Measurements from ENCODE around the gene GZMM. TPM values are rescaled to one million over a fixed set of nuclear protein-coding genes. Genes with fewer than 3 reads are reported as not detected.

The GZMM gene
- total RNA-seq, 1 experiment from 2014 or later = 0.59 TPM

DNA sequence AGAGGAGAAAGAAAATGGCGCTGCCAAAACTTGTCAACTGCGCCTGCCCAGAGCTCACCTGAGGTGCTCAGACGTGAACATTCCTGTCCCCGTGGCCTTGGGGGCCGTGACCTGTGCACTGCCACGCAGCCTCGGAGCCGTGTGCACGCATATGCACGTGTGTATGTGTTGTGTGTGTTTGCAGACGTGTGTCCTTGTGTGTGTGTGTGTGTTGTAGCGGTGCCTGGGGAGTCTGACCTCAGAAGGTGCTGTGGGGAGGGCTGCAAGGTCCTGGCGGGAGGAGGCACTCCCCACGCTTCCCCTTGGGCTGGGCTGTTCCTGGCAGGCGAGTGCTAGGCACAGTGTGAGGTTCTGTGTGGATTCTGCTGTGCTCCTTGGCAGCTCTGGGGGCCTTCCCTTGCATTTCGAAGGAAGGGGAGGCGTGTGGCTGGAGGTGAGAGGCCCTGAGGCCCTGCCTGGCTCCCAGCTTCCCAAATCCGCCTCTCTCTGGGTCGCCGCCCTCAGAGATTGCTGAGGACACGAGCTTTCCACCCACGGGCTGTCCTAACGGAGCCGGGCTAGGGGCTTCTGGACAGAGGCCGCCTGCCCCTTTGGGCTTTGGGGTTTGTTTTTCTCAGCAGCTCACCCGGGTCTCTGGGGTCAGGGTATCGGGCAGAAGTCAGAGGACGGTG lies 33.0 kb downstream of the GZMM start:
- no TSS peak for BruUV-seq (replicated peaks)
- intact Hi-C loops (cut with micrococcal nuclease) = no loop called here
- ChIA-PET CTCF (interaction anchor here (0.7 to 1.6 kb wide), 2 partner anchors 12 to 66 kb away, joined by 3 to 4 read pairs; no protein-coding TSS in a partner anchor), RAD21 (ENCODE audit: low non-redundant PET in 1 of 2, low total read pairs in 2 of 2, uncharacterized antibody in 2 of 2, unreplicated experiment in 2 of 2) (interaction anchor here in 1 of 2 experiments (0.6 kb wide), 1 partner anchor 127 kb away, joined by 3 read pairs; no protein-coding TSS in a partner anchor), POLR2A (no interaction called here)
- no peak overlapping the region for H3K9ac ChIP-seq (ENCODE audit: low read length)
- ATAC-seq (no peak), DNase-seq (ENCODE audit: low read depth, low spot score) (no peak)
- no peak overlapping the region for H3K4me2 ChIP-seq (ENCODE audit: low read length)
- no peaks in the 10 kb centered on the region for H3K27me3 ChIP-seq (ENCODE audit: insufficient read depth, low read length)
- H3K4me1 ChIP-seq (ENCODE audit: control insufficient read depth in 1 of 2, insufficient read depth in 2 of 2, low read length in 2 of 2) = peaks cover 2 to 17% of the 10 kb centered on the region in 2 experiments; a peak in 3 of 4 replicates
- no peaks in the 10 kb centered on the region for H3K9me2 ChIP-seq (ENCODE audit: insufficient read depth)
- H2AFZ ChIP-seq (ENCODE audit: low read depth, low read length, poor library complexity, severe bottlenecking) = no peak overlapping the region
- no peak for TF ChIP-seq YY1 (IDR thresholded peaks at IDR 0.05; ENCODE audit: extremely low read depth, insufficient replicate concordance, low read depth, low read length)
- no peak for TF ChIP-seq EGR1 (IDR thresholded peaks at IDR 0.05; ENCODE audit: low read depth)
- TF ChIP-seq, protein P1, sequence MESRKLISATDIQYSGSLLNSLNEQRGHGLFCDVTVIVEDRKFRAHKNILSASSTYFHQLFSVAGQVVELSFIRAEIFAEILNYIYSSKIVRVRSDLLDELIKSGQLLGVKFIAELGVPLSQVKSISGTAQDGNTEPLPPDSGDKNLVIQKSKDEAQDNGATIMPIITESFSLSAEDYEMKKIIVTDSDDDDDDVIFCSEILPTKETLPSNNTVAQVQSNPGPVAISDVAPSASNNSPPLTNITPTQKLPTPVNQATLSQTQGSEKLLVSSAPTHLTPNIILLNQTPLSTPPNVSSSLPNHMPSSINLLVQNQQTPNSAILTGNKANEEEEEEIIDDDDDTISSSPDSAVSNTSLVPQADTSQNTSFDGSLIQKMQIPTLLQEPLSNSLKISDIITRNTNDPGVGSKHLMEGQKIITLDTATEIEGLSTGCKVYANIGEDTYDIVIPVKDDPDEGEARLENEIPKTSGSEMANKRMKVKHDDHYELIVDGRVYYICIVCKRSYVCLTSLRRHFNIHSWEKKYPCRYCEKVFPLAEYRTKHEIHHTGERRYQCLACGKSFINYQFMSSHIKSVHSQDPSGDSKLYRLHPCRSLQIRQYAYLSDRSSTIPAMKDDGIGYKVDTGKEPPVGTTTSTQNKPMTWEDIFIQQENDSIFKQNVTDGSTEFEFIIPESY (IDR thresholded peaks at IDR 0.05; ENCODE audit: extremely low read depth, insufficient replicate concordance, low read length) = no peak
- TF ChIP-seq FOSL1 (IDR thresholded peaks at IDR 0.05; ENCODE audit: low read depth) = no peak
- TF ChIP-seq POLR2A (IDR thresholded peaks at IDR 0.05; ENCODE audit: borderline replicate concordance, extremely low read depth, insufficient read depth, insufficient read length) = no peak
- TF ChIP-seq EZH2phosphoT487 (IDR thresholded peaks at IDR 0.05; ENCODE audit: borderline replicate concordance) = no peak
- no peak for TF ChIP-seq ZFX (IDR thresholded peaks at IDR 0.05)
- no peak for TF ChIP-seq ELF1 (IDR thresholded peaks at IDR 0.05; ENCODE audit: borderline replicate concordance, low read depth)
- TF ChIP-seq POLR2AphosphoS5 (IDR thresholded peaks at IDR 0.05; ENCODE audit: low read depth, low read length) = no peak
- no peak for TF ChIP-seq SIN3A (IDR thresholded peaks at IDR 0.05; ENCODE audit: low read depth)
- TF ChIP-seq SRF (IDR thresholded peaks at IDR 0.05; ENCODE audit: low read depth) = no peak
- H3K36me3 ChIP-seq (ENCODE audit: control insufficient read depth in 1 of 2, insufficient read depth in 2 of 2, low read length in 2 of 2) = peaks cover 13 to 48% of the 10 kb centered on the region in 2 experiments
- H4K20me1 ChIP-seq (ENCODE audit: insufficient read depth) = peaks cover 6% of the 10 kb centered on the region; the same call in 1 of the 2 replicates
- no peak overlapping the region for H3K4me3 ChIP-seq (replicated peaks in 1 of 2; ENCODE audit: low read depth in 1 of 2, low read length in 2 of 2)
- H3K79me2 ChIP-seq (ENCODE audit: insufficient read depth, low read length) = peaks cover 86% of the 10 kb centered on the region
- no peaks in the 10 kb centered on the region for H3K9me3 ChIP-seq (ENCODE audit: control insufficient read depth in 1 of 2, insufficient read depth in 1 of 2, low read depth in 1 of 2, low read length in 2 of 2)
- peak overlapping the region; percentile 30; the same call in 1 of the 2 replicates for H3K27ac ChIP-seq (ENCODE audit: low read depth, low read length)

Data from HCT116 (cell line).